OCI-LY7 (cell line): ENCODE measurements around the gene HDAC7.

Experiments
- EZH2phosphoT487 ChIP-seq: fragments of 200-600 bp; sonication (generic); IDR thresholded peaks from 2 replicates; pipeline ENCODE4 v1.6.1; 2018; ENCODE audit warnings: low read depth, borderline replicate concordance, mild to moderate bottlenecking, mixed run types, antibody characterized with exemption, low read length, moderate library complexity, mixed read lengths
- TF ChIP-seq, protein P1 (sequence below): fragments of 200-600 bp; sonication (generic); conservative IDR thresholded peaks from 2 replicates; pipeline ENCODE4 v1.5.1; 2014; ENCODE audit warnings: mild to moderate bottlenecking, antibody characterized with exemption, low read length, moderate library complexity, mixed read lengths

DNA sequence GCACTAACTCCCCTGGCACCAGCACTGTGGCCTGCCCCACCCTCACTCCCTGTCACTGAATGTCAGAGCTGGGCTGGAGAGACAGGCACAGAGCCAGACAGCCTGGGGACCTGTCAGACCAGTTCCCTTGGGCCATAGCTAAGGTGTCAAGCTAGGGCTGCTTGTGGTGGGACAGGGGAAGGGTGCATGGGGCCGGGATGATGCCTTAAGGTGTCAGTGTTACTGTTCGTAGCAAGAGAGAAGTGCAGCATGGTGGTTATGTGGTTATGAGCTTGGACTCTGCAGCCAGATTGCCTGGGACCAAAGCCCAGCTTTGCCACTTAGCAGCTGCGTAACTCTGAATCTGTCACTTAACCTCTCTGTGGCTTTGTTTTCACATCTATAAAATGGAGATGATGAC is 64.8 kb downstream of the HDAC7 start:
- TF ChIP-seq, protein P1, sequence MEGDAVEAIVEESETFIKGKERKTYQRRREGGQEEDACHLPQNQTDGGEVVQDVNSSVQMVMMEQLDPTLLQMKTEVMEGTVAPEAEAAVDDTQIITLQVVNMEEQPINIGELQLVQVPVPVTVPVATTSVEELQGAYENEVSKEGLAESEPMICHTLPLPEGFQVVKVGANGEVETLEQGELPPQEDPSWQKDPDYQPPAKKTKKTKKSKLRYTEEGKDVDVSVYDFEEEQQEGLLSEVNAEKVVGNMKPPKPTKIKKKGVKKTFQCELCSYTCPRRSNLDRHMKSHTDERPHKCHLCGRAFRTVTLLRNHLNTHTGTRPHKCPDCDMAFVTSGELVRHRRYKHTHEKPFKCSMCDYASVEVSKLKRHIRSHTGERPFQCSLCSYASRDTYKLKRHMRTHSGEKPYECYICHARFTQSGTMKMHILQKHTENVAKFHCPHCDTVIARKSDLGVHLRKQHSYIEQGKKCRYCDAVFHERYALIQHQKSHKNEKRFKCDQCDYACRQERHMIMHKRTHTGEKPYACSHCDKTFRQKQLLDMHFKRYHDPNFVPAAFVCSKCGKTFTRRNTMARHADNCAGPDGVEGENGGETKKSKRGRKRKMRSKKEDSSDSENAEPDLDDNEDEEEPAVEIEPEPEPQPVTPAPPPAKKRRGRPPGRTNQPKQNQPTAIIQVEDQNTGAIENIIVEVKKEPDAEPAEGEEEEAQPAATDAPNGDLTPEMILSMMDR: no peak
- no peak for TF ChIP-seq EZH2phosphoT487
